PC-3 (cell line): ENCODE data around the gene TMEM91.

Source experiments
- CTCF ChIP-seq: fragments of 300-600 bp; sonication (generic); conservative IDR thresholded peaks from 2 replicates; pipeline ENCODE4 v1.5.1; 2017; ENCODE audit warnings: antibody characterized with exemption, low read depth, mild to moderate bottlenecking, low read length
- EZH2 ChIP-seq: fragments of 300-600 bp; sonication (generic); IDR thresholded peaks from one replicate; pipeline ENCODE4 v1.6.1; 2017; ENCODE audit warnings: antibody characterized with exemption, mild to moderate bottlenecking, low read length; ENCODE audit not compliant: unreplicated experiment
- EZH2phosphoT487 ChIP-seq: fragments of 300-600 bp; sonication (generic); IDR thresholded peaks from 2 replicates; pipeline ENCODE4 v1.6.1; 2018; ENCODE audit warnings: mild to moderate bottlenecking, antibody characterized with exemption, low read length, borderline replicate concordance

GRCh38 chr19:41369769-41370168 lies 6.6 kb upstream of the TMEM91 start:
- no peak for TF ChIP-seq CTCF
- TF ChIP-seq EZH2, result no peak
- TF ChIP-seq EZH2phosphoT487, result no peak
